ENCODE data around the gene COPA.
A peak's percentile ranks its signal among the peaks of the same experiment; 100 is the strongest.
"Not testable (repeated sequence)": the region's sequence is repeated elsewhere in the genome, so short reads cannot be mapped to it uniquely, and the experiment has no call there.

COPA gene

DNA sequence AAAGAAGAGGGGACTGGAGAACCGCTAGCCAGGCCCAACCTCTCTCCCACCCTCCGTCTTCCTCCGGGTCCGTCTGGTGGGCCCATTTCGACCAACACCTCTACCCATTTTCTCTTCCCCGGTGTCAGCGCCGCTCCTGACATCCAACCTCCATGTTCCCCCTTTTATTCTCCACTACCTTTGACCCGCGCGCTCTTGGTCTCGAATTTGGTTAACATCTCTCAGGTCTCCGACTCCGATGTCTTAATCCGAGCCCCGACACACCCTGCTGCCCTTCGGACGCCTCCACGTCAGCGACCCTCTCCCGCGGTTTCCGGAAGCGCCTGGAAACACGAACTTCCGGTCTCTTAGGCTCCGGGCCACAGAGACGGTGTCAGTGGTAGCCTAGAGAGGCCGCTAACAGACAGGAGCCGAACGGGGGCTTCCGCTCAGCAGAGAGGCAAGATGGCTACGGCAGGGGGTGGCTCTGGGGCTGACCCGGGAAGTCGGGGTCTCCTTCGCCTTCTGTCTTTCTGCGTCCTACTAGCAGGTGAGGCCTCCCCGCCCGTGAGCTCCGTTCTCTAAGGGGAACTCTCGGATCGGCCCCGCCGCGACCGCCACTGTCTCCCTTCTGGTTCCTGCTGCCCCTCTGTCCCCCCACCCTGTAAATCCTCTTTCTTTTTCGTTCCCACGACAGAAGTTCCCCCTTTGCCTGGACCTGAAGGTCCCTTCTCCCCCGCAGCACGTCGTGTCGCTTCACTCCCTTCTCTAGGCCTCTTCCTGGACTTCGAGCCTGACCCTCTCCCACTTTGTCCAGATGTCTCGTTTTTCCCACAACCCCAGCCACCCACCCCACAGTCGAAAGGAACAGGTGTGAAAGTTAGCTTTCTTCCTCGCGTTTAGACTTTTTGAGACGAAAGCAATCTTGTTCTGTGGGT lies at the start of gene COPA, which contains the start of gene NCSTN:
TSS of gene COPA (minus strand) at position 298 of the 917 bp plus-strand sequence. CDS start at position 218, 80 bp downstream.
TSS of gene NCSTN (plus strand) at position 431 of the 917 bp plus-strand sequence. CDS start at position 445, 14 bp downstream.
- DNase-seq (ENCODE audit: insufficient read length, low spot score) (peak; percentile 87), FAIRE-seq (peak; percentile 68)
- peak; percentile 92 for TF ChIP-seq POLR2A (IDR thresholded peaks at IDR 0.05; ENCODE audit: low read depth, low read length)

DNA sequence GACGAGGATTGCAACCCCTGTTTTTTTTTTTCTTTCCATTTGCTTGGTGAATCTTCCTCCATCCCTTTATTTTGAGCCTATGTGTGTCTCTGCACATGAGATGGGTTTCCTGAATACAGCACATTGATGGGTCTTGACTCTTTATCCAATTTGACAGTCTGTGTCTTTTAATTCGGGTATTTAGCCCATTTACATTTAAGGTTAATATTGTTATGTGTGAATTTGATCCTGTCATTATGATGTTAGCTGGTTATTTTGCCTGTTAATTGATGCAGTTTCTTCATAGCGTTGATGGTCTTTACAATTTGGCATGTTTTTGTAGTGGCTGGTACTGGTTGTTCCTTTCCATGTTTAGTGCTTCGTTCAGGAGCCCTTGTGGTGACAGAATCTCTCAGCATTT lies 45.4 kb upstream of the COPA start:
- not testable (repeated sequence) for DNase-seq (ENCODE audit: insufficient read length, low spot score); FAIRE-seq

DNA sequence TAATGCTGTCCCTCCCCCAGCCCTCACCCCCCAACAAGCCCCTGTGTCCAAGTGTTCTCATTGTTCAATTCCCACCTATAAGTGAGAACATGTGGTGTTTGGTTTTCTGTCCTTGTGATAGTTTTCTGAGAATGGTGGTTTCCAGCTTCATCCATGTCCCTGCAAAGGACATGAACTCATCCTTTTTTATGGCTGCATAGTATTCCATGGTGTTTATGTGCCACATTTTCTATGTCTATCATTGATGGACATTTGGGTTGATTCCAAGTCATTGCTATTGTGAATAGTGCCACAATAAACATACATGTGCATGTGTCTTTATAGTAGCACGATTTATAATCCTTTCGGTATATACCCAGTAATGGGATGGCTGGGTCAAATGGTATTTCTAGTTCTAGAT lies 41.8 kb upstream of the COPA start:
- FAIRE-seq; DNase-seq (ENCODE audit: insufficient read length, low spot score): not testable (repeated sequence)

DNA sequence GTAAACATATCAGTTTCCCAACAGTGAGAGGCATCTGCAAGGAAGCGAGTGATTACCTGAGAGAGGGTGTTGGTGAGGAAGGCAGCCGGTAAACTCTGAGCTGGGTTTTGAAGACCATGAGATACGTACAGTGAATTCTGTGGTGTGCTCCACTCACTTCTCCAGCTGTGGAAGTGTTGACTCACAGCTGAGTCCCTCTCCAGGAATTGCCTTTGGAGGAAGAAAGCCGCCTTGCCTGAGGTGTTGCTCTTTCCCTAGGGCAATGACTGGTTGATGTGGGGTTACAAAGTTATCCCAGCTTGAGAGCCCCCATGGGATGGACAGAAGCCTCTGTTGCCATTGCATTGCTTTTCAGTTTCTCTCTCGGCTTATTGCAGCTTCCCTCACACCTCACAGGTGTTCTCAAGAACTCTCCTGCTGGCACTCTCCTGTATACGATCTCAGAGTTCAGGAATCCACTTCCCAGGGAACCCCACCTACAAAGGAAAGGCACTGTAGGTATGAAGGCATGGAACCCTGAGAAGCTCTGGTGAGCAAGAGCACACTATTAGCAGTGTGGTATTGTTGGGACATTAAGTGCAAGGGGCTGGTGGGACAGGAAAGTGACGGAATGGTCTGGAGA lies 34.6 kb upstream of the COPA start:
- DNase-seq (ENCODE audit: insufficient read length, low spot score) (peak; percentile 53), FAIRE-seq (no peak)
- no peak for TF ChIP-seq POLR2A (IDR thresholded peaks at IDR 0.05; ENCODE audit: low read depth, low read length)

DNA sequence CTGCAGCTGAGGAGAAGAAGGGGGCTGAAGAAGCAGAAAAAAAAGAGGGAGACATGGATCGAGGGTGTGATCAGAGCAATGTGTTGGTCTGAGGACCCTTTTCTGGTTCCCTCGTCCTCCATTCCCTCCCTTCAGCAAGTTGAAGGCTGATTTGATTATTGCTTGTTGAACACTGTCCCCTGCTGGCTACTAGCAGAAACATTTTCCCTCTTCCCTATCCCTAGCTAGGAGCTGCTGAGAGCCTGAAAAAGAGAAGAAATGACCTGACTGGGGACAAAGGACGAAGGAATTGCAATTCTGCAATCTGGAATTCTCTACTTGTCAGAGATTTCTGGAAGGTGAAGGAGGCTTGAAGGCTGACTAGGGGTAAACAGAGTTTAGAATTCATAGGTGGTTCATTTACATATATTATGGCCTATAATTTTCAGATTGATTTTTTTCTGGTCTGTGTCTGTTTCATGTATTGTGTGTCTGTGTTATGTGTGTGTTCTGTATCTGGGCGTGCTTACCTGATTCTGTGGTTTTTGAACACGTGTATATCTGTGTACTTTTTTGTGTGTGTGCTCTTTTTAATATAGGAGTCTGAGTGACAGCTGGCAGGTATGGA lies 33.6 kb upstream of the COPA start:
- FAIRE-seq: no peak
- peak; percentile 66 for DNase-seq (ENCODE audit: insufficient read length, low spot score)
- no peak for TF ChIP-seq POLR2A (IDR thresholded peaks at IDR 0.05; ENCODE audit: low read depth, low read length)

DNA sequence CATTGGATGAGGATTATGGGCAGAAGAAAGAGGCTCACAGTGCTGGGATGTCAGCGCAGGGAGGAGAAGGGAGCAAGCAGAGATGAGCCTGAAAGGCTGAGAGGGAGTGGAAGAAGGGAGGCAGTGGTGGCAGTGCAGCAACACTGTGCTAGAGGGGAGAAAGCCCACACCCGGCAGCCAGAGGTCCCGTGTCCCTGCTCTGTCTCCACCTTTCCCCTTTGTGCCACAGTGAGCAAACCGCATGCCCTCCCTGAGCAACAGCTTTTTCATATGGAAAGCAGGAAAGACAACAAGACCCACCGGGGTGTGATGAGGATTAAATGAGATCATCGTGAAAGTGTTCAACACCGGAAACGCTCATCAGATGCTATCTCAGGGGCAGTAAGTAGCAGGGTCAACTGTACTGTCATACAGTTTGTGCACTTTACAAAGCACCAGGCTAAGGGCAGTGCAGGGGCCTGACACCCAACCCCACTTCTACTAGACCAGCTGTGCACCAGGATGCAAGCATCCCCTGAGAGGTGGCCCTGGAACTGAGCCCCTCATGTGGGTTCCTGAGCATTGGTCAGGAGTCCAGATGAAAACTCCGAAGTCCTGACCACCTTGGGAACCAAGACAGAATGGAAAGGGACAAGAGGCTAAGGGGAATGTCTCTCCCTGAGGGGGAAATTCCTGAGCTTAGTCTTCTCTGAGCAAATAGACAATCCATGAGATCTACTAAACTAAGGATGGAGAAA lies 32.9 kb upstream of the COPA start:
- FAIRE-seq (no peak), DNase-seq (ENCODE audit: insufficient read length, low spot score) (peak; percentile 50)
- no peak for TF ChIP-seq POLR2A (IDR thresholded peaks at IDR 0.05; ENCODE audit: low read depth, low read length)

DNA sequence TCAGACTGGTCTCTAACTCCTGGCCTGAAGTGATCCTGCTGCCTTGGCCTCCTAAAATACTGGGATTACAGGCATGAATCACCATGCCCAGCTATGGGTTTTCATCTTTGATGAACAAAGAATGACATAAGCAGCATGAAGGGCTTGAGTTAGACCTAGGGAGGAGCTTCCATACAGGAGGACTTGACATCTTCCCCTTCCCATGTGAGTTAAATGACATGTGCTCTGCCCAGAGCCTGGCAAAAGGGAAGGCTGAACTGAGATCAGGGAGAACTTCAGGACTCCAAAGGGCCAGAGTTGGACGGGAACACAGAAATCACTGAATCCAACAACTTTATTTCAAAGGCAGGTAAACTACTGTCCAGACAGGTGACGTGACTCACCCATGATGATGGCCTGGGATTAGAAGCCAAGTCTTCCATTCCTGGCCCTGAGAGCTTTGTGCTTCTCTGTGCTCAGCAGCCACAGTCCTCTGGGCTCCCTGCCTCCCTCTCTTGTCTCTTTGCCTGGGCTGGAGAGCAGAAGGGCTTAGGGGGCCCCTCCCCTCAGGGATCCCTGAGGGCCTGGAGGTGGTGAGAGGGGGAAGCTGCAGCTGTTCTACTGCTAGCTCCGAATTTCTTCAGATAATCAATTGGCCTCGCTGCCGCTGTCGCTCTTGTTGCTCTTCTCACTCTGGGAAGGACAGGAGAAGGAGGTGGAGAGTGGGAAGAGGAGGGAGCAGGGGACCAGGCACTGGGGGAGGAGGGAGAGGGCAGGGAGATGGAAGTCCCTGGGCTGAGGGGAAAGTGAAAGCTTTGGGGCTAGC lies 31.5 kb upstream of the COPA start:
- FAIRE-seq: no peak
- DNase-seq (ENCODE audit: insufficient read length, low spot score): no peak
- no peak for TF ChIP-seq POLR2A (IDR thresholded peaks at IDR 0.05; ENCODE audit: low read depth, low read length)

DNA sequence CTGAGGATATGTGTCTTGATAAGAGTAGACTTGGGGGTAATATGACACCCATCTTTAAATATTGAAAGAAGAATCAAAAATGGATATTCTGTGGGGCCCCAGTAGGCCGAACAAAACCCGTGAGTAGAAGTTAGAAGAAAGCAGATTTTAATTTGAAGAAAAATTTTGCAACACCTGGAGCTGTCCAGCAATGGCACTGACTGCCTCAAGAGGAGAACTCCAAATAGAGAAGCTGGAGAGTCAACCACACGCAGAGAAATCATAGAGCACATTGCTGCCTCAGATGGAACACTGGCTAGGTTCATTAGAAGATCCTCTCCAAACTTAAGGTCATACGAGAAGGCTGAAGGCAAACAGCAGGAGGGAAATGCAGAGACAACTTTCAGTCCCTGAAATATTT lies 30.6 kb upstream of the COPA start:
- no peak for TF ChIP-seq POLR2A (IDR thresholded peaks at IDR 0.05; ENCODE audit: low read depth, low read length)
- DNase-seq (ENCODE audit: insufficient read length, low spot score) (no peak), FAIRE-seq (no peak)

DNA sequence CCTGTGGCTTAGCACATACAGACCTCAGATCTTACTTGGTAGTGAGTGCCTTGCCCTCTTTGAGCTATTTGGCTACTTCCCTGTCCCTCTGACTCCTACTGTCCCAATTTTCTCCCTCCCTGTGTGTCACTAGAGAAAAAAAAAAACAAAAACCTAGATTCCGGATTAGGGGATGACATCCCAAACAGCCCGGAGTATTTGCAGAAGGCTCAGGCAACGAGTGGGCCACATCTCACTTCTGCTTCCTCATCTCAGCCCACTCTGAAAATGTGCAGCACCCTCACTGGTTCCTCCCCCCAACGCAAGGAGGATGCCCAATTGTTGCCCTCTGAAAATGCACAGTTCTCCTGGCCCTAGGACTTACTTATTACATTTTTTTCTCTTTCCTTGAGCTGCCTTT lies 28.7 kb upstream of the COPA start:
- TF ChIP-seq POLR2A (IDR thresholded peaks at IDR 0.05; ENCODE audit: low read depth, low read length): no peak

DNA sequence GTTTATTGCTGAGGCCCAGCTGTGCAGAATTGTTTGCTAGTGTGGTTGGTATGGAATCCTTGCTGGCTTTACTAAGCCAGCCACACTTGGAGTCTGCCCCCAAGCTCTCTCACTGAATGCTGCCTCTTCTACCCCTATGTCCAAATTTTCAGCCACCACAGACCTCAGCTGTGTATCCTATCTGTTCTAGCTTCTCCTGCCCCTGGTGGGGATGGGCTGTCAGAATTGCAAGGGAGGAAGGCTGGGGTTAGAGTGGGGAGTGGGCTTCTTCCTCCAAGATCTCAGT lies 28.2 kb upstream of the COPA start:
- no peak for FAIRE-seq
- TF ChIP-seq POLR2A (IDR thresholded peaks at IDR 0.05; ENCODE audit: low read depth, low read length): no peak
- no peak for DNase-seq (ENCODE audit: insufficient read length, low spot score)

More for the DNA sequence above, 28.7 kb upstream of the COPA start:
- no peak for DNase-seq (ENCODE audit: insufficient read length, low spot score)
- no peak for FAIRE-seq

DNA sequence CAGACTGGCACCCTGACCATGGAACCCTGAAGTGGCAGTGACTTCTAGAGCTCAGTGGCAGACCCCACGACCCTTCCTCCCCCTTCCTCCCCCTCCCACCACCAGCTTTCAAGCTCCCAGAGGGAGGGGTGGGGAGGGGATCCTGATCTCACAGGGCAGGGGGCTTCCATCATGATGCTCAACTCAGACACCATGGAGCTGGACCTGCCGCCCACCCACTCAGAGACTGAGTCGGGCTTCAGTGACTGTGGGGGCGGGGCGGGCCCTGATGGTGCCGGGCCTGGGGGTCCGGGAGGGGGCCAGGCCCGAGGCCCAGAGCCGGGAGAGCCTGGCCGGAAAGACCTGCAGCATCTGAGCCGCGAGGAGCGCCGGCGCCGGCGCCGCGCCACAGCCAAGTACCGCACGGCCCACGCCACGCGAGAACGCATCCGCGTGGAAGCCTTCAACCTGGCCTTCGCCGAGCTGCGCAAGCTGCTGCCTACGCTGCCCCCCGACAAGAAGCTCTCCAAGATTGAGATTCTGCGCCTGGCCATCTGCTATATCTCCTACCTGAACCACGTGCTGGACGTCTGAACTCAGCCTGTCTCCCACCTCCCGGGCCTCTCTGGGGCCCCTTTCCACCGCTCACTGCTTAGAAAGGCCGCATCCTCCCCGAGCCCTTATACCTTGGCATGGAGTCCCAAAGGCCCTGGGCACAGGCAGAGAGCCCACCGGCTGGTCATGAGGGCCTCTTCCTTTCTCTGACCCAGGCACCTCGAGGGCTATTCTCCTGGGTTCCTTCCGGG lies 27.7 kb upstream of the COPA start:
- no peak for TF ChIP-seq POLR2A (IDR thresholded peaks at IDR 0.05; ENCODE audit: low read depth, low read length)
- DNase-seq (ENCODE audit: insufficient read length, low spot score): no peak
- FAIRE-seq: no peak

DNA sequence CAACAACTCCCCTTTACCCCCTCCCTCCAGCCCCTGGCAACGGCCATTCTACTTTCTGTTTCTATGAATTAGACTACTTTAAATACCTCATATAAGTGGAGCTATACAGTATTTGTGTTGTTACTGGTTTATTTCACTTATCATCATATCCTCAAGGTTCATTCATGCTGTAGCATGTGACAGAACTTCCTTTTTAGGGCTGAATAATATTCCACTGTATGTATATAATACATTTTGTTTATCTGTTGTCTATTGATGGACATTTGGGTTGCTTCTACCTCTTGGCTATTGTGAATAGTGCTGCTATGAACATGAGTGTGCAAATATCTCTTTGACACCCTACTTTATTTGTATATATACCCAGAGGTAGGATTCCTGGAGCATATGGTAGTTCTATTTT lies 26.0 kb upstream of the COPA start:
- no peak for FAIRE-seq
- DNase-seq (ENCODE audit: insufficient read length, low spot score): no peak
- no peak for TF ChIP-seq POLR2A (IDR thresholded peaks at IDR 0.05; ENCODE audit: low read depth, low read length)
